ENCODE data around the gene ARL2.

The ARL2 gene

GRCh38 chr11:65047581-65048422 is 33.8 kb downstream of the ARL2 start:
- no peak for DNase-seq (ENCODE audit: low spot score)

- no peak for DNase-seq (ENCODE audit: low spot score)
These were observed 37.5 kb downstream of the ARL2 start for GRCh38 chr11:65051398-65051858.

GRCh38 chr11:65053827-65054508 is 40.0 kb downstream of the ARL2 start:
- no peak for DNase-seq (ENCODE audit: low spot score)

- no peak for DNase-seq (ENCODE audit: low spot score)
These were observed 41.6 kb downstream of the ARL2 start for GRCh38 chr11:65055538-65055937.

- no peak for DNase-seq (ENCODE audit: low spot score)
These were observed 43.0 kb downstream of the ARL2 start for GRCh38 chr11:65056999-65057398.

- DNase-seq (ENCODE audit: low spot score): no peak
These were observed 43.6 kb downstream of the ARL2 start for GRCh38 chr11:65057526-65057925.

GRCh38 chr11:65058012-65058411 is 44.1 kb downstream of the ARL2 start:
- DNase-seq (ENCODE audit: low spot score): no peak

GRCh38 chr11:65058419-65059054 is 44.6 kb downstream of the ARL2 start, which contains the start of gene NAALADL1:
Gene NAALADL1, minus strand, starts transcription at chr11:65058553. Its CDS starts 32 bp downstream, at chr11:65058521.
- peak; percentile 39 for DNase-seq (ENCODE audit: low spot score)

- no peak for DNase-seq (ENCODE audit: low spot score)
These were observed 45.6 kb downstream of the ARL2 start for GRCh38 chr11:65059523-65059922.

GRCh38 chr11:65059959-65060824 is 46.2 kb downstream of the ARL2 start:
- no peak for DNase-seq (ENCODE audit: low spot score)

GRCh38 chr11:65060913-65061408 is 47.0 kb downstream of the ARL2 start:
- DNase-seq (ENCODE audit: low spot score): no peak

GRCh38 chr11:65063532-65063931 is 49.6 kb downstream of the ARL2 start:
- DNase-seq (ENCODE audit: low spot score): no peak

GRCh38 chr11:65064847-65065240 is 50.9 kb downstream of the ARL2 start:
- DNase-seq (ENCODE audit: low spot score): no peak

GRCh38 chr11:65065851-65066250 is 51.9 kb downstream of the ARL2 start:
- no peak for DNase-seq (ENCODE audit: low spot score)

- DNase-seq (ENCODE audit: low spot score): no peak
These were observed 52.4 kb downstream of the ARL2 start for GRCh38 chr11:65066315-65066714.

GRCh38 chr11:65066805-65067291 is 52.9 kb downstream of the ARL2 start:
- no peak for DNase-seq (ENCODE audit: low spot score)

- DNase-seq (ENCODE audit: low spot score): no peak
These were observed 53.5 kb downstream of the ARL2 start for GRCh38 chr11:65067446-65067845.

- no peak for DNase-seq (ENCODE audit: low spot score)
These were observed 55.3 kb downstream of the ARL2 start for GRCh38 chr11:65069217-65069616.
